ENCODE measurements around the gene RBP3.
A peak's percentile ranks its signal among the peaks of the same experiment; 100 is the strongest.

RBP3 gene

DNA sequence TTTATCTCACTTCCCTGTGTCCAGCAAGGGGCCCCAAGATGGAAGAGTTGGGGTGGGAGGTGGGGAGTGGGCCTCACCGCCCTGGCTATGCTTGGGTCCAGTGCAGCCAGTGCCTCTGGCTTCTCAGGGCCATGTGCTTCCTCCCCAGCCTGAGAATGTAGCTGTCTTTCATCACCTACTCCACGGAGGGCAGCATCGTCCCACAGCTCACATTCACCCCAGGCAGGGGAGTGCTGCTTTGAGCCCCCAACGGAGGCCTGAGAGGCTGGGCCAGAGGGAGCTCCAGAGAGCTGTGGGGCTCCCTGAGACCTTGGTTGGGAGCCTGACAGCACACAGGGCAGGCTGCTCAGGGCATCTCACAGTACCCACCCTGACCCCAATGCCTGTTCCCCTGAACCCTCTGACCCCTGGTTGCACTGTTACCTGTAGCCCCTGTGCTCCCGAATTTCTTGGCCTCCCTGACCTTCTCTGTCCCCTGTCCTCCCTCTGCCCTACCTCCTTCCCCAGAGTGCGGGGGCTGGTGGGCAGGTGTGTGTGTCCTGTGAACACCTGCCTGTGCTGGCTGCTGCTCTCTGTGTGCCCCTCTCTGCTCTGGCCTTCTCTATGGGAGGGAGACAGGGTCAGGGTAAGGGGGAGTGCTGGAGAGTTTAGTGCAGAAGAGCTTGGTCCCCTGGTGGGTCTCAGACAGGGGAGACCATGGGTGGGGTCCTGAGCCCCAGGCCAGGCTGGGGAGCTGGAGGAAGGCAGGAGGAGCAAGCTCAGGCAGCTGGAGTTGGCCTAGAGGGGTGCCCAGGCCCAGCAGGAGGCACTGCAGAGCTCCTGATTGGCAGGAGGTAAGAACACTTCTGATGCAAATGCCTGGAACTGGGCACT, 55.5 kb downstream of the RBP3 start:
- DNase-seq = peak; percentile 50

DNA sequence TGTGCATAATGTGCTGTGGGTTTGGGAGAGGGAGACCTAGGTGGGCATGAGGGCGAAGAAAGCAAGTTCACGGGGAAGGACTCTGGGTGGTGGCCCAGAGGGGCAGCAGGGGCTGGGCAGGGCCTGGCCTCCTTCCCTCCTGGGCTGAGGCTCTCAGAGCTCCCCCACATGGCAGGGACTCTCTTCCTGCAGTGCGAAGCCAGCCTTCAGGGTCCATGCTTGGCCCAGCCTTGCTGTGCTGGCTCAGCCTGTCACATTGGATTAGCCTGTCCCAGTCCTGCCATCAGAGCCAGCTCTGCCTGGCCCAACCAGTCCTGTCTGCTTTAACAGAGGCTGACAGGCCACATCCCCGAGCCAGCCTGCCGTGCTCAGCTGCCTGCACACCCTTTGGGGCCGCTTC, 56.3 kb downstream of the RBP3 start:
- DNase-seq = no peak

DNA sequence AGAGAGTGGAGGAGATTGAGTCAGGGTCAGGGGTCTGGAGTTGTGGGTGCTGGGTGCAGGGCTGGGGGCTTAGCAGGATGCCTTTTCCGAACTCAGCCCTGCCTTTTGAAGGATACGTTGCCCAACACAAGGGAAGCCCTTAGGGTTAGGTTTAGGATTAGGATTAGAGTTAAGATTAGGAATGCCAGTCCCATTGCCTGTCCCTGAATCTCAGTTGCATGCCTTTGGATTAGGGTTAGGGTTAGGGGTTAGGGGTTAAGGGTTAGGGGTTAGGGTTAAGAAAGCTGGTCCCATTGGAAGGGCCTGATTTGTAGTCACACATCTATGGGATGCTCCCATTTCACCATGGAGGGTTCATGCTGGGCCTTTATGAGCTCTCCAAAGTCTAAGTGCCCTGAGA, 56.8 kb downstream of the RBP3 start:
- DNase-seq = no peak

DNA sequence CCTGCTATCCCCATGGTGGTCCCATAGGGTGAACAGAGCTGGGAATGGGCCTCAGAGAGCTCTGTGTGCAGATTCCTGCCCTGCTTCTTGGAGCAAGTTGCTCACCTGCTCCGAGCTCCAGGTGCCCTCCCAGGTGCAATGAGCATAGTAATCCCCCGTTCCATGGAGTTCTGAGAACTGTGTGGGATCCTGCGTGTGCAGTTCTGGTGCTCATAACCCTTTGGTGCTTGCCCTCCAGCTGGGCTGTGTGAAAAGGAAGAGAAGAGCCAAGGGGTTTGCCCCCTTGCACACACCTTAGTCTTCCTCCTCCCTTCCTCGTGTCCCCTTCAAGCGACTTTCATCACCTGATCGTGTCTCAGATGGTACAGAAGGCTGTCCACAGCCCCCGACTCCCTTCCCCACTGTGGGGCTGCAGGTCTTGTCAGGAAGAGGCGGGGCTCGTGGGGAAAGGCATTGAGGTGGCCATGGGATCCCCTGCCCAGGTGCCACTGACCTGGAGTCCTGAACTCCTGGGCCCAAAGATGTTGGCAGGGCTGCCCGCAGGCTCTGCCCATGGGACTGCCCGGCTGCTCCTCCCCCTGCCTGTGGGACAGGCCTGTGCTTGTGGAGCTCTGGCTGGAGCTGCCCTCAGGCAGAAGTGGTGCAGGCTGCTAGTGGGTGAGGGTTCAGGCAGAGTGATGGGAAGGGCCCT, 57.8 kb downstream of the RBP3 start:
- DNase-seq = no peak

DNA sequence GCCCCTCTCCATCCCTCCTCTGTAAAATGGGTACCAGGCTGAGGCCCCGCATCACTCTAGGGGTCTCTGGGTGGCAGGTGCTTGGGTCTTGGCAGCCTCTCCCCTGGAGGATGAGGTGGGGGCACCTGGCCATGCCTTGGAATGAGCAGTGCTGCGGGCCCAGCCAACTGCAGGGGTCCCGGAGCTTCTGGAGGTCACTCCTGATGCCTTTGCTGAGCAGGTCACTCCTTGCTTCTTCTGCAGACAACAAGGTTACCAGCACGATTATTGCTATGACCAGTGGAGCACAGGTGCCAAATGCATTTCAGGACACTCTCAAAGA, 58.3 kb downstream of the RBP3 start:
- no peak for DNase-seq

DNA sequence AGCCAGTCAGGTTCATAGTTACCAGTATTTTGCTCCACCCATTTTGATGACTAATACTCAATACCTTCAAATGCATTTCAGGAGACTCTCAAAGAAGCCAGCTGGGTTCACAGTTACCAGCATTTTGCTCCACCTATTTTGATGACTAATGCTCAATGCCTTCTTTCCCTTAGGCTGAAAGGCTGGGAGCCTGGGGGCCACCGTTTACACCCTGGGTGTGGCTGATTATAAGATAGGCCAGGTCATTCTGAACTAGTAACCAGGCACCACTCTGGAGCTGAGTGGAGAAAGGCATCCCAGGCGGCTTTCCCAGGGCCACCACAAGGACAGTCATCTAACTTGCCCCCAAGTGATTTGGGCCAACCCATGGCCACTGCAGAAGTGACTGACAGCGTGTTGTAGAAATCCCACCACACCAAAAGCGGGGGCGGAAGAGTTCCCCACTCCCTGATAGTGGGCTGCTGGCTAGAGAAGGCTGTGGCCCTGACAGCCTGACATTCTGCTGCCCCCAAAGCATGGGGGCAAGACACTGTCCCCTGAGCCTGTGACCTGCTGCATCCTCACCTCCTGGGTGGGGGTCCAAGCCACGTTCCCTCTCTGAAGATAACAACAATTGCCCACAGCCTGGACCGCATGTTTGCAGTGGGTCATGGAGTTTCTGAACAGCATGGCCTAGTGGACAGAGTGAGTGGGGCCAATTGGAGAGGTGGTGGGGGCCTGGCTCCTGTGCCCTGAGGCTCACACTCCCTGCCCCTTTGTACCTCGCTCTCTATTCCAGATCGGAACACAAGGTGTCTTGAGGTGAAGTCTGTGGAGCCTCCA, 58.9 kb downstream of the RBP3 start:
- peak; percentile 74 for DNase-seq

All from fibroblast of upper back skin (primary cell).